ENCODE data around the gene IL1RAP.

GRCh38 chr3:190586631-190587011 is 72.7 kb downstream of the IL1RAP start:
- no peak for TF ChIP-seq CTCF (IDR thresholded peaks at IDR 0.05)
- no peak for TF ChIP-seq POLR2A (IDR thresholded peaks at IDR 0.05)
